HG03097 (cell line): Measurements from ENCODE around the gene CEP85L.

ENCODE experiments used
- ATAC-seq: cut with Tn5 transposase; IDR thresholded peaks from one replicate; pipeline ENCODE4 v1.9.1; 2021; ENCODE audit not compliant: unreplicated experiment, low FRiP score

The CEP85L gene

GRCh38 chr6:118586746-118587485 lies 64.5 kb downstream of the CEP85L start:
- ATAC-seq = no peak

- ATAC-seq = no peak
Measured at GRCh38 chr6:118584911-118585310, 66.5 kb downstream of the CEP85L start.

DNA sequence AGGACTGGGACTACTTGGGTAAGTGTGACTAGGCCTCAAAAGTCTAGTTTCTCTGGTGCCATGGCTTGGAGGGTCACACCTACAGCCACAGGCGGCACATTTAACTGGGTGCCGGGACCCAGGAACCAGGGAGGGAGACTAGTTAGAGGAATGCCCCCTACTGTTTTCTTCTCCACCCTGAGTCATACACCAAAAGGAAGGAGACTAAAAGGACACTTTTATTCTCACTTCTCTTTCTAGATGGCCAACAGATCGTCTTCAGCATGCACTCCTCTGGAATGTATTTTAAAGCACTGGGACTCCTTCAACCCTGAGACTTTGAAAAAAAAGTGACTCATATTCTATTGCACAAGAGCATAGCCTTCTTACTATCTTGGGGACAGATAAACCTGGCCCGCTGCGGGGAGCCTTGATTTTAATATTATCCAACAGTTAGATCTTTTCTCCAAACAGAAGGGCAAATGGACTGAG lies 69.9 kb downstream of the CEP85L start:
- no peak for ATAC-seq

DNA sequence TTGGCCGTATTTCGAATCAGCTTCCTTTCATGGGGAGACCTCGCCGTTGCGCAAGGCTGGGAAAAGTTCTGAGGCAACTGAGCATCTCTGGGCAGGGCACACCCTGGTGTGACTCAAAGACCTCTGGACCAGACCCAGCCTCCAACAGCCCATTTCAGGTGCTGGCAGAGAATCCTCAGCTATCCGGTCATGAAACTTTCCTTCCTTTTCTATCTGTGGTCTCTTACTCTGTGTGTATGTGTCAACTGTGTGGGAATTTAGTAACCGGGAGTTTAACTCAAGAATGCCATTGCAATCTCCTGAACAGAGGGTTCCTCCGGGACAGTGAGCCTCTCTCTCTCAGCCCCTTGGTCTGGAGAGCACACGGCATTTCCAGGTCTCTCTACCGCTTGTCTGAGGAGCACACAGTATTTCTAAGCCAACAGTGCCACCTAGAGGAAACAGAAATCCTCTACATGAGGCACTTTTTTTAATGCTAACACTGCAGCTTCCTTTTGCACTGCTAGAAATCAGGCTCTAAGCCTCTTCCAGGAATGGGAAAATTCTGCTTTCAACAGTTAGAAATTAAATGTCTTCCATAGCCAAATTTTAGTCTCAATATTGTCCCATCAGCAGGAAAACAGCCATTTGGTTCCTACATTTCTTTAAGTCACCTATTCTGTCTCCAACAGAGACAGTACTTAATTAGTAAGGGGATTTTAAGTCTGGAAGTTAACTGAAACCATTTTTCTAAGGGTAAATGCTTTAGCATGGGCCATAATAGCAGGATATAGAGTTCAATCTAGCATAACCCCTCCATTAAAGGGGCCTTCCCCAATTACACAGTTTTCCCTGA lies 70.6 kb downstream of the CEP85L start:
- ATAC-seq = no peak

DNA sequence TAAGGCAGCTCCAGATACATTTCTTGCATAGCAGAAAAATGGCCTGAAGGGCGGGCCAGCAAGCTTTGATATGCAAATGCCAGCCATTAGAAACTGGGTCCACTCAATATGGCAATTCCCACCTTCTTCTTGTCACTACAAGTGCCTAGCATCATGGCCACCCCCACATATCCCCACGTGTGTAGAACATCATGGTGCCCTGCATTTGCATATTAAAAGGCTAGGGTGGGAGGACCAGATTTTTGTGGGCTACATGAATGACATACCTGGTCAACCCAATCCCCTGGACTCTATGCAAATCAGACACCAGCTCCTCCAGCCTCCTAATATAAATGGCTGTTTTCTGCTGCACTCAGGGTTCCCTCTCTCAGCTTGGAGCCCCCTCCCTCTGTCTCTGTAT lies 71.6 kb downstream of the CEP85L start:
- ATAC-seq = no peak

DNA sequence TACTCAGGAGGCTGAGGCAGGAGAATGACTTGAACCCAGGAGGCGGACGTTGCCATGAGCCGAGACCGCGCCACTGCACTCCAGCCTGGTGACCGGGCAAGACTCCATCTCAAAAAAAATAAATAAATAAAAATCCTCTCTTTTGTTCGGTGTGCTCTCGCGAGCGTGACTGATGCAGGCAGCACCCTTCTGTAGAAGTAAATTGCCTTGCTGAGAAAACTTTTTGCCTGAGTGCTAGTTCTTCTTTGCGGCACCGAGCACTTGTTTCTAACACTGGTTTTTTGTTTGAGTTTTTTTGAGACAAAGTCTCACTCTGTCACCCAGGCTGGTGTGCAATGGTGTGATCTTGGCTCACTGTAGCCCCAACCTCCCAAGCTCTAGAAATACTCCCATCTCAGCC lies 72.8 kb downstream of the CEP85L start:
- no peak for ATAC-seq

- no peak for ATAC-seq
Measured at GRCh38 chr6:118577972-118578371, 73.4 kb downstream of the CEP85L start.

- ATAC-seq = no peak
Measured at GRCh38 chr6:118574051-118574865, 77.1 kb downstream of the CEP85L start.

DNA sequence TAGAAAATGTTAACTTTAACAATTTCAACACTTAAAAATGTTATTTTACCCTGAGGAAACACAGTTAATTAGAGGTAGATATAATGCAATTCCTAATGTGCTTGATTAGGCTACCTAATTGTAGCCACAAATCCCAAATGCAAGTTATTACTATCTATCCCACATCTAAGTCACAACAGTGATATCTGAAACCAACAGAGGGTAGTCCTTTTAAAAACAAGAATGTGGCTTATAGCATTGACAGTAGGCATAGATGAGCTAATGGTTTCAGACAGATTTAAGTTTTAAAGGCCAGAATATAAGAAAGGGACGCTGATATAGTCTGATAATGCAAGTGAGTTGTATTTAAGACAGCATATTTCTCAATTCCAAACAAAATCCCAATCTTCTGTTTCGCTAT lies 80.3 kb downstream of the CEP85L start:
- ATAC-seq = no peak

DNA sequence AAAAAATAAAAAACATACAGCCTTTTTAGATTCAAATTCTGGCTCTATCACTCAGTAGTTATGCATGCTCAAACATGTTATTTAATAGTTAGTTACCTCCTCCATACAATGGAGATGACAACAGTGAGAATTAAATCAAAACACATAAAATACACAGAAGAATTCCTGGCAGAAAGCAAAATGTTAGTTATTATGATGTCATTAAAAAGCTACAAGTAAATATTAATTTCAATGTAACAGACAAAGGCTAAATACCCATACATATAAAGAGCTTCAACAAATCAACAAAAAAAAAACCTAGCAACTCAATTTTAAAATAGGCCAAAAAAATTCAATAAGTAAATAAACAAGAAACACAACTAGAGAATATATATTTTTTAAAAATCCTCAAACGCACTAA lies 81.9 kb downstream of the CEP85L start:
- no peak for ATAC-seq

DNA sequence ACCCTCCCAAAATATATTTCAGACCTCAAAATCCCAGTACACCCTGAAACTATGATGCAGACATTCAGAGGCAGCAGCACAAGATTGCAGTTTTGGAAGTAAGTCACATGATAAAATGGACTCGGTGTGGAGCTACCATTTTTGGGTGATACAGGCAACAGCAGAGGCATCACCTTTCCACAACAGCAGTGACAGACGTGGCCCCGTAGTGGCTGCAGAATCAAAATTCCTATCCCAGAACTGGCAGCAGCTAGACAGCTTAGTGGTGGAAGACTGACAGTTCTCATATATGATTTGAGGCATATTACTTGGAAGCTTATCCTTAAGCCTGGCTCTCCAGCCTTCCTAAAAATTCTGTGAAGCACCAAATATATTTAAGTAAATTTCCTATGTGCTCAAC lies 83.4 kb downstream of the CEP85L start:
- no peak for ATAC-seq

DNA sequence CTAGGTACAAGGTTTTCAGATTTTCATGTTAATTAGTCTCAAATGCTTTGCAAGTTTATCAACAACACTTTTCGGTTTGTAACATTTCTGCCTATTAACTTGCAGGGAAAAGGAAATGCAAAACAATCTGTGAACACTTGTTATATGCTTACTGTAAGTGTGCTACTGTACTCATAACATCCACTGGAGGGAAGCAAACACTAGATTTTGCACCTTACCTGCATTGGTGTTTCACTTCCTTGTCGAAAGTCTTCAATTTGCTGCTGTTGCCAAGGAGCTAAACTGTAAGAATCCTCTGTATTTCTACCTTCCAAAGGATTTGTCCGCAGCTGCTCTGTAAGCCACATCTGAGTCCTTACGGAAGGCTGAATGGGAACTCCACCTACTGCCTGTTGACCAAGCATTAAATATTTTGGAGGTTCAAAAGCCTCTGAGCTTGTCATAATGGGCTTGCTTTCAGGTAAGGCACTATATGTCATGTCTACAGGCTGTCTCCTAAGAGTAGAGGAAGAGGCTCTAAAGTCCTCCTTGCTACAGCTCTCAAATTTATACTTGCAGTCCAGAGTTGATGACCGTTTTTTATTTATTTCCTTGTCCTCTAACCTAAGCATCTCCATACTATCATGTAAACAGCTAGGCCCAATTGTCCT lies 86.0 kb downstream of the CEP85L start:
- ATAC-seq = peak; percentile 96

DNA sequence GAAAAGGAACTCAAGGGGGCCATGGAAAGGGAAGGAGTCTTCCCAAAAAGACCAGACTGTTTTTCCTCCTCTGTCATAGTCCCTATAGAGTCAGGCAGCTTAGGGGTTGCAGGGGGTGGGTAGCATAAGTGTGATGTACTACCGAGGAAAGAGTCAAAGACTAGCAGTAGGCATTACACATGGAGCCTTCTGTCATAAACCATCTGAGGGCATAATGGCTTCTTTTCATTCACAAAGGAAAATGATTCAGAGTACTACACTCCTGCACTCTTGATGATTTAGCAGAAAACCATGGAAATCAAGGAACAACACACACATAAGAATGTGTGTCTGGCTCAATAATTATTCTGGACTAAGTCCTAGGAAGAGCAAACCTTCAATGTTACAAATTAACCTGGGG lies 88.4 kb downstream of the CEP85L start:
- ATAC-seq = no peak

DNA sequence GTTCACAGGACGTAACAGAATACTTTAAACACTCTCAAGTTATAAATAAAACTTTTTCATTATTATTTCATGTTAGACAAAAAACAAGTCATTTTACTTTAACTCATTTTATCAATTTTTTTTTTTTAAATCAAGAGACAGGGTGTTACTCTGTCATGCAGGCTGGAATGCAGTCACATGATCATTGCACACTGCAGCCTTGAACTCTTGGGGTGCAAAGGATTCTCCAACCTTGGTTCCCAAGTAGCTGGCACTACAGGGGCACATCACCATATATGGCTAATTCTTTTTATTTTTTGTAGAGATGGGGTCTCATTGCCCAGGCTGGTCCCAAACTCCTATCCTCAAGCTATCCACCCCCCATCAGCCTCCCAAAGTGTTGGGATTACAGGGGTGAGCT lies 89.1 kb downstream of the CEP85L start:
- ATAC-seq = no peak

GRCh38 chr6:118559659-118560058 lies 91.7 kb downstream of the CEP85L start:
- ATAC-seq = peak; percentile 66

GRCh38 chr6:118558464-118559217 lies 92.8 kb downstream of the CEP85L start:
- ATAC-seq = peak; percentile 81

DNA sequence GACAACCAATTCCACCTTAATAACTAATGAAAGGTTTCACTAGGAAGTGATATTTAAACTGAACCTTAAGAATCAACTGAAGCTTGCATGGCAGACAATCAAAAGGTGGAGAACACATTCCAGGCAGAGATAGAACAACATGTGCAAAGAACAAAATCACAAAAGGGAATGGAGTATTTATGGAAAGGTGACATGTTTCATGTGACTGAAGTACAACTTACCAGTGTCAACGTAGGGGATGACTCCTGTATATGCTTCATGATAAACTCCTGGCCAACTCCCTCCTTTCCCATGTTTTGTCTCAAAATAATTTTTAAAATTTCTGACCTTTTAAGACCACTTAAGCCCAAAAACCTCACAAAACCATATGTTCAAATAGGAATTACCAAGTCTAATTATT lies 96.7 kb downstream of the CEP85L start:
- ATAC-seq = no peak

DNA sequence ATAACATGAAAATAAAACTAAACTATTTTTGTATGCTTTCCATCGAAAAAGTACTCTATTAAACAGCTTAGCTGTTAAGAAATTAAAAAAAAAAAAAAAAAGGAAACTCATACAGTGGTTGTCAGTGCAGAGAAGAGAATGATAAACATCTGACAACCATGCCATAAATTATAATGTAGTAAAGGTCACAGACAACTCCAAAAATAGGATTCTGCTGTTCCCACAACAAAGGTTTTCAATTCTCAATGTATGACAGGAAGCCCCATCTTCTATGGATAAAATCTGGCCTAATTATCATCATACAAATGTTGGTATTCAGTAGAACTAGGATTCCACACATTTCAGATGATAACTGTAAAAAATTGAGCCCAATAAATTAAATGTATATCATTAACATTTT lies 98.3 kb downstream of the CEP85L start:
- ATAC-seq = no peak

DNA sequence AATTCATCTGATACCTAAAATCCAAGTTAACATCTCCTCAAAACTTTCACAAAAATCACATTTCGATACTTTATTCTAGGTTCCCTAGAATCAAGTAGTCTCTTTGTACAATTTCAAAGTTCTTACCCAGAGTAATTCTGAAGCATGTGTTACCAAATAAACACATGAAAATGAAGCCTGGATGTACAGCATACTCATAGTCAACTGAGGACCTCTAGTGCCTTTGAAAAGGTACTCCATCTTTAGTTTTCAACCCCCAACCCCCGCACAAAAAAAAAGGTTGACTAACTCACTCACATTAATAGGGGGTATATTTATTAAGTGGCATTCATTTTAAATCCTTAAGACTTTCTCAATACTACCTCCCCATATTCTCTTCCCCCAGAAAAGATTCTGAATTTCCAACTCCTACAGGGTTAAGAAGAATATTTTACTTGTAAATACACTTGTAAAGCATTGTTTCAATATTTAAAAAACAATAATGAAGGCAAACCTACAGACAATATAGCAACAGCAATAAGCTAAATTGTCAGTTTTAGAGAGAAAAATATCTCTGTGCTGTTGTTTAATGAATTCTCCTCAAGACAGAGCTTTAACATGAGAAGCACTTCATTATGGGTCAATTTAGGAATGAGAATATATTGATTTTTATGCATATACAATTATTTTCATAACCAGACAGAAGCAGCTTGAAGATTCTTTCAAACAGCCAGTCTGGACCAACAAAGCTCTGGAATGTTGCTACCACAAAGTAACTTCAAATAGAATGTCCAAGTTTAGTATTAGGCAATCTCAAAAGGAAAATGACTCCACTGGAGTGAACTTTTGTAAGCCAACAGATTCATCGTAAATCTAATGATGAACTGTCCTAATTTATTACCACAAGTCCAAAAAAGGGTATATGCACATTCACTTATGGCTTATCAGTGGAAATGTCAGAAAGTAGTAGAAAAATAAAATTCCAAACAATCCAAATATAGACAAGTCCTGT lies 100.0 kb downstream of the CEP85L start:
- ATAC-seq = peak; percentile 76
